HCT116 (cell line): ENCODE results near the gene C14orf132. TPM values are rescaled to one million over a fixed set of nuclear protein-coding genes. Genes with fewer than 3 reads are reported as not detected.

Experiments used
- ATAC-seq: fragments of 200-7000 bp; cut with Tn5 transposase; 2 replicates; pipeline ENCODE4 v1.9.1; 2020; ENCODE audit warnings: mild to moderate bottlenecking, moderate library complexity
- BruUV-seq: library from RNA; stranded (reverse); fragments of 400-500 nt; replicated peaks from 2 replicates; lab custom pipeline; 2021; lab: Mats Ljungman, UMichigan
- CTCF ChIA-PET: fragments of 300-600 bp; sonication (Branson Sonifier 250); formaldehyde crosslinking; loops from one replicate; lab custom pipeline; 2021; ENCODE audit warnings: antibody characterized with exemption; lab: Charles Lee
- POLR2A ChIA-PET: fragments of 300-600, 350-600 bp; sonication (Branson Sonifier 250); formaldehyde crosslinking; loops from one replicate; lab custom pipeline; 2021; ENCODE audit warnings: antibody characterized with exemption; lab: Charles Lee
- RAD21 ChIA-PET, 2 experiments: fragments of 300-600 bp; sonication (Branson Sonifier 250); formaldehyde crosslinking; loops; one replicate each; lab custom pipeline; 2023; ENCODE audit warnings: low total read pairs in 2 of 2; ENCODE audit not compliant: uncharacterized antibody in 2 of 2, unreplicated experiment in 2 of 2, low non-redundant PET in 1 of 2; lab: Charles Lee
- DNase-seq: peaks from one replicate; pipeline ENCODE4 v3.0.0-alpha.2; 2010; ENCODE audit warnings: low read depth, low spot score
- H2AFZ ChIP-seq: fragments of 200-600 bp; shearing (Covaris generic), sonication (generic); 2 replicates; pipeline ENCODE4 v1.6.1; 2017; ENCODE audit warnings: low read depth, mixed run types, mixed read lengths, antibody characterized with exemption, low read length; ENCODE audit not compliant: poor library complexity, severe bottlenecking
- H3K27ac ChIP-seq: 2 replicates; pipeline ENCODE4 v1.5.1; 2012; ENCODE audit warnings: low read depth, low read length
- H3K27me3 ChIP-seq: fragments of 200-600 bp; sonication (generic); 2 replicates; pipeline ENCODE4 v1.6.1; 2016; ENCODE audit warnings: mixed run types, low read length, mixed read lengths; ENCODE audit not compliant: insufficient read depth
- H3K36me3 ChIP-seq, 2 experiments: fragments of 200-500 bp in 1 of 2; fragments of 200-600 bp in 1 of 2; sonication (Bioruptor generic) in 1 of 2; sonication (generic) in 1 of 2; 2 replicates each; pipeline versions ENCODE4 v1.5.1 to v1.6.1; 2014 to 2016; ENCODE audit warnings: low read length in 2 of 2, inconsistent platforms in 1 of 2, mixed read lengths in 1 of 2, mixed run types in 1 of 2; ENCODE audit not compliant: insufficient read depth in 2 of 2, control insufficient read depth in 1 of 2
- H3K4me1 ChIP-seq, 2 experiments: fragments of 200-600 bp in 1 of 2; sonication (generic) in 1 of 2; 2 replicates each; pipeline versions ENCODE4 v1.5.1 to v1.6.1; 2012 to 2017; ENCODE audit warnings: low read length in 2 of 2, inconsistent platforms in 1 of 2, mild to moderate bottlenecking in 1 of 2, mixed read lengths in 1 of 2, mixed run types in 1 of 2, moderate library complexity in 1 of 2; ENCODE audit not compliant: insufficient read depth in 2 of 2, control insufficient read depth in 1 of 2
- H3K4me2 ChIP-seq: fragments of 200-600 bp; sonication (generic); 2 replicates; pipeline ENCODE4 v1.6.1; 2017; ENCODE audit warnings: mixed run types, low read length, mixed read lengths
- H3K4me3 ChIP-seq, 2 experiments: fragments of 200-600 bp in 1 of 2; sonication (generic) in 1 of 2; replicated peaks in 1 of 2; 2 replicates each; pipeline ENCODE4 v1.5.1; 2011 to 2016; ENCODE audit warnings: low read length in 2 of 2, control low read depth in 1 of 2, low read depth in 1 of 2, mild to moderate bottlenecking in 1 of 2, mixed read lengths in 1 of 2, mixed run types in 1 of 2
- H3K79me2 ChIP-seq: fragments of 200-600 bp; sonication (generic); 2 replicates; pipeline ENCODE4 v1.6.1; 2017; ENCODE audit warnings: mild to moderate bottlenecking, mixed run types, low read length, moderate library complexity, mixed read lengths; ENCODE audit not compliant: insufficient read depth
- H3K9ac ChIP-seq: fragments of 200-600 bp; sonication (generic); 2 replicates; pipeline ENCODE4 v1.6.1; 2016; ENCODE audit warnings: low read length, mixed read lengths
- H3K9me2 ChIP-seq: fragments of 200-600 bp; sonication (generic), shearing (Covaris generic); 2 replicates; pipeline ENCODE4 v1.6.1; 2017; ENCODE audit warnings: mixed run types, mild to moderate bottlenecking, moderate library complexity; ENCODE audit not compliant: insufficient read depth
- H3K9me3 ChIP-seq, 2 experiments: fragments of 200-500 bp in 1 of 2; fragments of 200-600 bp in 1 of 2; sonication (Bioruptor generic) in 1 of 2; sonication (generic) in 1 of 2; 2 replicates each; pipeline ENCODE4 v1.6.1; 2014 to 2017; ENCODE audit warnings: low read length in 2 of 2, mixed read lengths in 2 of 2, inconsistent platforms in 1 of 2, low read depth in 1 of 2, mild to moderate bottlenecking in 1 of 2, mixed run types in 1 of 2, moderate library complexity in 1 of 2; ENCODE audit not compliant: control insufficient read depth in 1 of 2, insufficient read depth in 1 of 2
- H4K20me1 ChIP-seq: fragments of 200-600 bp; sonication (generic), shearing (Covaris generic); 2 replicates; pipeline ENCODE4 v1.6.1; 2017; ENCODE audit warnings: mixed run types, mild to moderate bottlenecking, moderate library complexity; ENCODE audit not compliant: insufficient read depth
- ATF3 ChIP-seq: IDR thresholded peaks from 2 replicates; pipeline ENCODE4 v1.6.1; 2012
- CBX3 ChIP-seq: IDR thresholded peaks from 2 replicates; pipeline ENCODE4 v1.6.1; 2012; ENCODE audit warnings: low read depth
- CTCF ChIP-seq, 3 experiments: fragments of 200-600 bp in 1 of 3; sonication (generic) in 1 of 3; IDR thresholded peaks in 2 of 3; conservative IDR thresholded peaks in 1 of 3; 2 replicates each; pipeline ENCODE4 v1.5.1; 2012 to 2017; ENCODE audit warnings: low read depth in 2 of 3, low read length in 2 of 3, antibody characterized with exemption in 1 of 3, borderline replicate concordance in 1 of 3, control low read depth in 1 of 3, mild to moderate bottlenecking in 1 of 3, mixed read lengths in 1 of 3, mixed run types in 1 of 3, moderate library complexity in 1 of 3; ENCODE audit not compliant: insufficient read depth in 1 of 3
- ELF1 ChIP-seq: IDR thresholded peaks from 2 replicates; pipeline ENCODE4 v1.6.1; 2012; ENCODE audit warnings: low read depth, borderline replicate concordance
- EZH2 ChIP-seq: fragments of 200-600 bp; sonication (generic); IDR thresholded peaks from 2 replicates; pipeline ENCODE4 v1.6.1; 2017; ENCODE audit warnings: antibody characterized with exemption, mixed run types
- EZH2phosphoT487 ChIP-seq: fragments of 200-600 bp; IDR thresholded peaks from 2 replicates; pipeline ENCODE4 v1.6.1; 2018; ENCODE audit warnings: antibody characterized with exemption, borderline replicate concordance
- FOSL1 ChIP-seq: IDR thresholded peaks from 2 replicates; pipeline ENCODE4 v1.6.1; 2012; ENCODE audit warnings: low read depth
- JUND ChIP-seq: IDR thresholded peaks from 2 replicates; pipeline ENCODE4 v1.6.1; 2012
- POLR2A ChIP-seq: IDR thresholded peaks from 2 replicates; pipeline ENCODE4 v1.7.0; 2011; ENCODE audit warnings: borderline replicate concordance; ENCODE audit not compliant: insufficient read depth, insufficient read length; ENCODE audit errors: extremely low read depth
- RAD21 ChIP-seq: IDR thresholded peaks from 2 replicates; pipeline ENCODE4 v1.6.1; 2012; ENCODE audit warnings: low read depth, mild to moderate bottlenecking
- SIN3A ChIP-seq: IDR thresholded peaks from 2 replicates; pipeline ENCODE4 v1.6.1; 2012; ENCODE audit warnings: low read depth
- SP1 ChIP-seq: IDR thresholded peaks from 2 replicates; pipeline ENCODE4 v1.6.1; 2012; ENCODE audit warnings: low read depth
- YY1 ChIP-seq: IDR thresholded peaks from 2 replicates; pipeline ENCODE4 v1.6.1; 2011; ENCODE audit warnings: low read length, low read depth, moderate library complexity, mild to moderate bottlenecking; ENCODE audit not compliant: insufficient replicate concordance; ENCODE audit errors: extremely low read depth
- ZFX ChIP-seq: fragments of 450-650 bp; IDR thresholded peaks from 2 replicates; pipeline ENCODE4 v1.6.1; 2017
- ZNF274 ChIP-seq: fragments of 200-500 bp; sonication (Bioruptor generic); IDR thresholded peaks from 2 replicates; pipeline ENCODE4 v1.6.1; 2014; ENCODE audit warnings: mild to moderate bottlenecking, low read depth, low read length, inconsistent platforms
- intact Hi-C: fragments of 100-400 bp; cut with micrococcal nuclease; formaldehyde crosslinking; loops from 2 replicates; pipeline ENCODE4 v1.10.0; 2022
- total RNA-seq: library from RNA; stranded (reverse); gene quantifications from one replicate; pipeline ENCODE4 v1.2.1, GENCODE V29; 2021; ENCODE audit not compliant: unreplicated experiment
- TF ChIP-seq, protein P1 (sequence below): IDR thresholded peaks from 2 replicates; pipeline ENCODE4 v1.6.1; 2011; ENCODE audit warnings: mild to moderate bottlenecking, low read length, moderate library complexity; ENCODE audit not compliant: insufficient replicate concordance; ENCODE audit errors: extremely low read depth

Gene C14orf132
- total RNA-seq, 1 experiment from 2014 or later = 3.4 TPM

DNA sequence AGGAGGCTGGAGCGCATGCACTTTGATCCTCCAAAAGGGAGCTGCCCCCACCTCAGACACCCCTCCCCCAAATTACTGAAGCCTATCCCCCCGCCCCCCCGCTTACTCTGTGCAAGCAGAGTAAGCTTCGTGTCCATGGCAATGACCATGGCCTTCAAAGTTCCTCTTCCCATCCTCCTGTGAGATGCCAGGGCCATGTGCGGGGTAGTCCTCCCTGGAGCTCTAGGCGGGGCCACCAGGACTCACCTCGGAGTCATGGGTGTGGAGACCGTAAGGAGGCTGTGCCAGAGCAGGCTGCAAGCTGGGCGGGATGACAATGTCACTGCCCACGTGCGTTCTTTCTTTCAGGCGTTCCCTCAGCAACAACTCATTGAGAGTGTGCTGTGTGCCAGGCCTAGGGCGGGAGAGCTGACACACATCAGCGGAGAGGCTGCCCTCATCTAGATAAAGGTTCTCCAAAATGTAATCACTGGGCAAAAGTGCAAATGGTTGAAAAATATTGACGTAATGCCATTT lies 66.8 kb downstream of the C14orf132 start:
- DNase-seq = no peak
- RAD21 ChIA-PET = no interaction called here
- no peaks in the 10 kb centered on the region for H3K4me1 ChIP-seq
- BruUV-seq = no TSS peak
- H3K36me3 ChIP-seq = no peaks in the 10 kb centered on the region
- no peaks in the 10 kb centered on the region for H3K79me2 ChIP-seq
- POLR2A ChIA-PET = interaction anchor here (0.6 kb wide), 1 partner anchor 204 kb away, joined by 3 read pairs; no protein-coding TSS in a partner anchor
- H3K27ac ChIP-seq = no peak overlapping the region
- intact Hi-C loops = no loop called here
- H3K9me3 ChIP-seq = no peaks in the 10 kb centered on the region
- no peak for ATAC-seq
- H4K20me1 ChIP-seq = no peaks in the 10 kb centered on the region
- H3K4me3 ChIP-seq = no peak overlapping the region
- no peak for TF ChIP-seq EZH2phosphoT487
- TF ChIP-seq JUND = no peak
- no peak for TF ChIP-seq FOSL1
- no peak for TF ChIP-seq SIN3A
- no peak for TF ChIP-seq CTCF (IDR thresholded peaks at IDR 0.05 in 2 of 3, conservative IDR thresholded peaks at IDR 0.05 in 1 of 3; ENCODE audit: borderline replicate concordance in 1 of 3, insufficient read depth in 1 of 3, low read depth in 2 of 3, low read length in 2 of 3)
- TF ChIP-seq SP1 = no peak
- TF ChIP-seq RAD21 = no peak
- H3K27me3 ChIP-seq = peaks cover 12% of the 10 kb centered on the region; the same call in 1 of the 2 replicates
- no peaks in the 10 kb centered on the region for H3K9me2 ChIP-seq
- CTCF ChIA-PET = no interaction called here
- no peak overlapping the region for H3K9ac ChIP-seq
- no peak overlapping the region for H2AFZ ChIP-seq
- no peak overlapping the region for H3K4me2 ChIP-seq

GRCh38 chr14:96106891-96107290 lies 67.7 kb downstream of the C14orf132 start:
- Histone ChIP-seq H3K4me3 (no peak overlapping the region), H3K4me2 (no peak overlapping the region), H3K27me3 (peaks cover 12% of the 10 kb centered on the region; the same call in 1 of the 2 replicates), H3K9me3 (no peaks in the 10 kb centered on the region), H3K36me3 (no peaks in the 10 kb centered on the region), H3K27ac (no peak overlapping the region), H3K9me2 (no peaks in the 10 kb centered on the region), H4K20me1 (no peaks in the 10 kb centered on the region), H3K4me1 (no peaks in the 10 kb centered on the region), H2AFZ (no peak overlapping the region), H3K9ac (no peak overlapping the region), H3K79me2 (no peaks in the 10 kb centered on the region)
- RAD21 ChIA-PET = no interaction called here
- CTCF ChIA-PET = no interaction called here
- intact Hi-C loops = no loop called here
- no TSS peak for BruUV-seq
- POLR2A ChIA-PET = no interaction called here
- DNase-seq (no peak), ATAC-seq (no peak)
- TF ChIP-seq FOSL1 = no peak
- TF ChIP-seq ZFX = no peak
- TF ChIP-seq POLR2A = no peak
- TF ChIP-seq RAD21 = no peak
- no peak for TF ChIP-seq CBX3
- TF ChIP-seq EZH2phosphoT487 = no peak
- TF ChIP-seq YY1 = no peak
- no peak for TF ChIP-seq ZNF274
- TF ChIP-seq, protein P1, sequence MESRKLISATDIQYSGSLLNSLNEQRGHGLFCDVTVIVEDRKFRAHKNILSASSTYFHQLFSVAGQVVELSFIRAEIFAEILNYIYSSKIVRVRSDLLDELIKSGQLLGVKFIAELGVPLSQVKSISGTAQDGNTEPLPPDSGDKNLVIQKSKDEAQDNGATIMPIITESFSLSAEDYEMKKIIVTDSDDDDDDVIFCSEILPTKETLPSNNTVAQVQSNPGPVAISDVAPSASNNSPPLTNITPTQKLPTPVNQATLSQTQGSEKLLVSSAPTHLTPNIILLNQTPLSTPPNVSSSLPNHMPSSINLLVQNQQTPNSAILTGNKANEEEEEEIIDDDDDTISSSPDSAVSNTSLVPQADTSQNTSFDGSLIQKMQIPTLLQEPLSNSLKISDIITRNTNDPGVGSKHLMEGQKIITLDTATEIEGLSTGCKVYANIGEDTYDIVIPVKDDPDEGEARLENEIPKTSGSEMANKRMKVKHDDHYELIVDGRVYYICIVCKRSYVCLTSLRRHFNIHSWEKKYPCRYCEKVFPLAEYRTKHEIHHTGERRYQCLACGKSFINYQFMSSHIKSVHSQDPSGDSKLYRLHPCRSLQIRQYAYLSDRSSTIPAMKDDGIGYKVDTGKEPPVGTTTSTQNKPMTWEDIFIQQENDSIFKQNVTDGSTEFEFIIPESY = no peak
- no peak for TF ChIP-seq ATF3
- TF ChIP-seq EZH2 = no peak
- TF ChIP-seq ELF1 = no peak
